Measurements from ENCODE around the gene CYB561D1.

The CYB561D1 gene

DNA sequence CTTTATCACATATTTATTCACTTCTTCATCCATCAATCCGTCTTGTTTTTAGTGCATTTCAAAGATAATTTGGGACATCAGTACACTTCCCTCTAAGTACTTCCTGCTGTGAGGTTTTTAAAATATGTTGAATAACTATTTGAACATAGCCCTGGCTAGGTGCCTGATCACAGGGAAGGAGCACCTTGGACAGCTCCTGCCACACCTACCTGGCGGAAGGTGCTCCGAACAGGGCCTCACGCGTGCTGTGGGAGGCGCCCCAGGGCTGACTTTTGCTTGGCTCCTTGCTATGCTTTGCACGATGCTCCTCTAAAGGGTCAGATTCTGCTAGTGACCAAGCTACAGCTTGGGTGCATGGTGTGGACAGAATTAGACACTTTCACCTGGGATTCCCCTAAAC lies 15.1 kb upstream of the CYB561D1 start:
- no peak for DNase-seq
- no peak overlapping the region for H3K9ac ChIP-seq (ENCODE audit: low read depth, low read length)
- no peak for ATAC-seq (ENCODE audit: insufficient read depth, low read depth)

GRCh38 chr1:109479311-109479710 lies 14.6 kb upstream of the CYB561D1 start:
- no peak overlapping the region for H2AFZ ChIP-seq (ENCODE audit: low read depth, low read length)
- H3K9ac ChIP-seq (ENCODE audit: low read depth, low read length) = no peak overlapping the region
- H3K27me3 ChIP-seq (ENCODE audit: insufficient read depth, low read length, poor library complexity) = peaks cover 13% of the 10 kb centered on the region
- no peak overlapping the region for H3K27ac ChIP-seq (ENCODE audit: low read length)
- peaks cover 9% of the 10 kb centered on the region for H3K4me1 ChIP-seq (ENCODE audit: insufficient read depth, low read length)
- H3K36me3 ChIP-seq (ENCODE audit: insufficient read depth, low read length) = no peaks in the 10 kb centered on the region
- no peak overlapping the region for H3K4me2 ChIP-seq (ENCODE audit: insufficient read depth, low read length)
- peaks cover 2% of the 10 kb centered on the region for H3K79me2 ChIP-seq (ENCODE audit: insufficient read depth, low read length)
- TF ChIP-seq CTCF (IDR thresholded peaks at IDR 0.05; ENCODE audit: borderline replicate concordance, extremely low read depth, low read length, poor library complexity, severe bottlenecking) = no peak
- no peak for TF ChIP-seq EZH2 (IDR thresholded peaks at IDR 0.05; ENCODE audit: borderline replicate concordance, low read depth, low read length, severe bottlenecking)
- H4K20me1 ChIP-seq (ENCODE audit: insufficient read depth, low read length) = no peaks in the 10 kb centered on the region
- no peaks in the 10 kb centered on the region for H3K9me3 ChIP-seq (ENCODE audit: insufficient read depth, low read length, severe bottlenecking)
- DNase-seq (no peak), ATAC-seq (ENCODE audit: insufficient read depth, low read depth) (no peak)
- no peak overlapping the region for H3K4me3 ChIP-seq (ENCODE audit: low read depth in 1 of 2, low read length in 2 of 2)

More for the DNA sequence above, 15.1 kb upstream of the CYB561D1 start:
- Histone ChIP-seq H3K4me2 (ENCODE audit: insufficient read depth, low read length) (no peak overlapping the region), H3K79me2 (ENCODE audit: insufficient read depth, low read length) (no peaks in the 10 kb centered on the region), H3K36me3 (ENCODE audit: insufficient read depth, low read length) (no peaks in the 10 kb centered on the region), H3K9me3 (ENCODE audit: insufficient read depth, low read length, severe bottlenecking) (no peaks in the 10 kb centered on the region), H3K4me1 (ENCODE audit: insufficient read depth, low read length) (peaks cover 8% of the 10 kb centered on the region), H4K20me1 (ENCODE audit: insufficient read depth, low read length) (no peaks in the 10 kb centered on the region), H3K27me3 (ENCODE audit: insufficient read depth, low read length, poor library complexity) (peaks cover 13% of the 10 kb centered on the region), H3K27ac (ENCODE audit: low read length) (no peak overlapping the region), H2AFZ (ENCODE audit: low read depth, low read length) (no peak overlapping the region), H3K4me3 (ENCODE audit: low read depth in 1 of 2, low read length in 2 of 2) (no peak overlapping the region)
- no peak for TF ChIP-seq CTCF (IDR thresholded peaks at IDR 0.05; ENCODE audit: borderline replicate concordance, extremely low read depth, low read length, poor library complexity, severe bottlenecking)
- TF ChIP-seq EZH2 (IDR thresholded peaks at IDR 0.05; ENCODE audit: borderline replicate concordance, low read depth, low read length, severe bottlenecking) = no peak

GRCh38 chr1:109479901-109480300 lies 14.0 kb upstream of the CYB561D1 start:
- H4K20me1 ChIP-seq (ENCODE audit: insufficient read depth, low read length) = no peaks in the 10 kb centered on the region
- peaks cover 13% of the 10 kb centered on the region for H3K27me3 ChIP-seq (ENCODE audit: insufficient read depth, low read length, poor library complexity)
- no peak overlapping the region for H3K4me3 ChIP-seq (ENCODE audit: low read depth in 1 of 2, low read length in 2 of 2)
- ATAC-seq (ENCODE audit: insufficient read depth, low read depth) (no peak), DNase-seq (no peak)
- H3K79me2 ChIP-seq (ENCODE audit: insufficient read depth, low read length) = peaks cover 8% of the 10 kb centered on the region
- H3K4me1 ChIP-seq (ENCODE audit: insufficient read depth, low read length) = peaks cover 15% of the 10 kb centered on the region
- no peaks in the 10 kb centered on the region for H3K9me3 ChIP-seq (ENCODE audit: insufficient read depth, low read length, severe bottlenecking)
- TF ChIP-seq CTCF (IDR thresholded peaks at IDR 0.05; ENCODE audit: borderline replicate concordance, extremely low read depth, low read length, poor library complexity, severe bottlenecking) (no peak), EZH2 (IDR thresholded peaks at IDR 0.05; ENCODE audit: borderline replicate concordance, low read depth, low read length, severe bottlenecking) (no peak)
- H3K27ac ChIP-seq (ENCODE audit: low read length) = no peak overlapping the region
- H2AFZ ChIP-seq (ENCODE audit: low read depth, low read length) = no peak overlapping the region
- no peak overlapping the region for H3K4me2 ChIP-seq (ENCODE audit: insufficient read depth, low read length)
- no peak overlapping the region for H3K9ac ChIP-seq (ENCODE audit: low read depth, low read length)
- no peaks in the 10 kb centered on the region for H3K36me3 ChIP-seq (ENCODE audit: insufficient read depth, low read length)

DNA sequence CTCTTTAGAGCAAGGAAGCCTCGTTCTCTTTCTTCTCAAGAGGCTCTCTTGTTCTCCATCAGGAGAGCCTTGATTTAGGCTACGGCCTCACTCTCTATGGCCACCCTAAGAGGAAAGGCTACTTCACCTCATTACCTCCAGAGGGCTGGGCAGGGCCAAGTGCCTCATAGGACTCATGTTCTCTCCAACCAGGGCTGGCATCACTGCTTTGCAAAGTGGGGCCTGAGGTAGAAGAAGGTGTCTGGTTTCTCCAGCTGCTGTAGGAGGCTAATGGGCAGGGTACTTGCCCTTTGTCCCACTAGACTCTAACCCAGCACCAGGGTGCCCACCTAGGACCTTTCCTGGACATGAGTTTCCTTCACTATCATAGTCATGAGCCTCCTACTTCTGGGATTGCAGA lies 12.2 kb upstream of the CYB561D1 start:
- peaks cover 29% of the 10 kb centered on the region for H3K4me1 ChIP-seq (ENCODE audit: insufficient read depth, low read length)
- H3K4me2 ChIP-seq (ENCODE audit: insufficient read depth, low read length) = no peak overlapping the region
- DNase-seq = no peak

More for the DNA sequence above, 12.2 kb upstream of the CYB561D1 start:
- no peaks in the 10 kb centered on the region for H3K9me3 ChIP-seq (ENCODE audit: insufficient read depth, low read length, severe bottlenecking)
- no peaks in the 10 kb centered on the region for H3K36me3 ChIP-seq (ENCODE audit: insufficient read depth, low read length)
- no peak overlapping the region for H2AFZ ChIP-seq (ENCODE audit: low read depth, low read length)
- H4K20me1 ChIP-seq (ENCODE audit: insufficient read depth, low read length) = no peaks in the 10 kb centered on the region
- H3K27ac ChIP-seq (ENCODE audit: low read length) = no peak overlapping the region
- no peak overlapping the region for H3K4me3 ChIP-seq (ENCODE audit: low read depth in 1 of 2, low read length in 2 of 2)
- peaks cover 11% of the 10 kb centered on the region for H3K27me3 ChIP-seq (ENCODE audit: insufficient read depth, low read length, poor library complexity)
- no peak overlapping the region for H3K9ac ChIP-seq (ENCODE audit: low read depth, low read length)
- no peak for ATAC-seq (ENCODE audit: insufficient read depth, low read depth)
- H3K79me2 ChIP-seq (ENCODE audit: insufficient read depth, low read length) = peaks cover 11% of the 10 kb centered on the region
- TF ChIP-seq CTCF (IDR thresholded peaks at IDR 0.05; ENCODE audit: borderline replicate concordance, extremely low read depth, low read length, poor library complexity, severe bottlenecking) (no peak), EZH2 (IDR thresholded peaks at IDR 0.05; ENCODE audit: borderline replicate concordance, low read depth, low read length, severe bottlenecking) (no peak)
